ENCODE data around the gene GPR171.

Gene GPR171

GRCh38 chr3:151154566-151154965 is 48.5 kb downstream of the GPR171 start:
- TF ChIP-seq RAD21 (IDR thresholded peaks at IDR 0.05; ENCODE audit: low read depth) (no peak), CREB1 (IDR thresholded peaks at IDR 0.05; ENCODE audit: low read depth) (no peak), FOXM1 (IDR thresholded peaks at IDR 0.05; ENCODE audit: borderline replicate concordance, low read depth) (no peak), TCF12 (IDR thresholded peaks at IDR 0.05; ENCODE audit: low read depth) (no peak), EGR1 (IDR thresholded peaks at IDR 0.05) (no peak), CEBPB (IDR thresholded peaks at IDR 0.05) (no peak), YY1 (IDR thresholded peaks at IDR 0.05; ENCODE audit: low read depth) (no peak), EP300 (IDR thresholded peaks at IDR 0.05; ENCODE audit: borderline replicate concordance) (no peak), TAF1 (IDR thresholded peaks at IDR 0.05; ENCODE audit: low read depth) (no peak), NFIC (IDR thresholded peaks at IDR 0.05) (no peak), ZBTB7A (IDR thresholded peaks at IDR 0.05; ENCODE audit: low read depth) (no peak), TEAD4 (IDR thresholded peaks at IDR 0.05) (no peak)
- TF ChIP-seq, protein P1, sequence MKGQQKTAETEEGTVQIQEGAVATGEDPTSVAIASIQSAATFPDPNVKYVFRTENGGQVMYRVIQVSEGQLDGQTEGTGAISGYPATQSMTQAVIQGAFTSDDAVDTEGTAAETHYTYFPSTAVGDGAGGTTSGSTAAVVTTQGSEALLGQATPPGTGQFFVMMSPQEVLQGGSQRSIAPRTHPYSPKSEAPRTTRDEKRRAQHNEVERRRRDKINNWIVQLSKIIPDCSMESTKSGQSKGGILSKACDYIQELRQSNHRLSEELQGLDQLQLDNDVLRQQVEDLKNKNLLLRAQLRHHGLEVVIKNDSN (IDR thresholded peaks at IDR 0.05): no peak
- TF ChIP-seq, protein P2, sequence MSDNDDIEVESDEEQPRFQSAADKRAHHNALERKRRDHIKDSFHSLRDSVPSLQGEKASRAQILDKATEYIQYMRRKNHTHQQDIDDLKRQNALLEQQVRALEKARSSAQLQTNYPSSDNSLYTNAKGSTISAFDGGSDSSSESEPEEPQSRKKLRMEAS (IDR thresholded peaks at IDR 0.05): no peak

DNA sequence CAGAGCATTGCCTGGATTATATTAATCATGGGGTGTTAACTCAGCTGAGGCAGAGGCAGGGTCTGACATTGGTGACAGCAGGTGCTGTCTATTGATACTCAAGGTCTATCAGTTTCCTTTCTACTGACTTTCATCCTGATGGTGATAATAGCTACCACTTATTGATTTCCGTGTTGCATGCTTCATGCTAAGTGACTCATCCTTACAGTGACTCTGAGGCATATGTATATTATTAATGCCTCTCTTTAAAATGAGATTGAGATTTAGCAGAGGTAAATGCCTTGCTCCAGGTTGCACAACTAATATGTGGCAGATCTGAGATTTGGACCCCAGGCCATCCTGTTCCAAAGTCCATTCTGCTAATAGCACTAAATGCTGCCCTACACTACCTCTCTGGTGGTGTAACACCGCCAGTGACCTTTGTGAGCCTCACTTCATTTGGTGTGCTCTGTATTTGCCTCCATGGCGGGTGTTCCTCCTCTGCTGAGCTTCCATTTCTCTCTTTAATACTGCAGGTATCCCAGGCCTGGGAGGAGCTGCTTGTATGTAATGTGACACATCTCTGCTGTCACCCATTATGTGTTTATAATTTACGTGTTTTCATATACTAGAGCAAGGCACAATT is 50.4 kb downstream of the GPR171 start:
- TF ChIP-seq CEBPB (IDR thresholded peaks at IDR 0.05) (no peak), TCF12 (IDR thresholded peaks at IDR 0.05; ENCODE audit: low read depth) (no peak), CREB1 (IDR thresholded peaks at IDR 0.05; ENCODE audit: low read depth) (no peak), FOXM1 (IDR thresholded peaks at IDR 0.05; ENCODE audit: borderline replicate concordance, low read depth) (no peak), YY1 (IDR thresholded peaks at IDR 0.05; ENCODE audit: low read depth) (no peak), TAF1 (IDR thresholded peaks at IDR 0.05; ENCODE audit: low read depth) (no peak), TEAD4 (IDR thresholded peaks at IDR 0.05) (no peak), EP300 (IDR thresholded peaks at IDR 0.05; ENCODE audit: borderline replicate concordance) (no peak), REST (IDR thresholded peaks at IDR 0.05; ENCODE audit: low read depth) (no peak), NFIC (IDR thresholded peaks at IDR 0.05) (no peak), RAD21 (IDR thresholded peaks at IDR 0.05; ENCODE audit: low read depth) (no peak)
- TF ChIP-seq, protein P1 (IDR thresholded peaks at IDR 0.05): no peak
- TF ChIP-seq, protein P2 (IDR thresholded peaks at IDR 0.05): no peak

Measured in Ishikawa (cell line).